ENCODE results near the gene GALNT2. TPM values are rescaled to one million over a fixed set of nuclear protein-coding genes. Genes with fewer than 3 reads are reported as not detected.

Gene GALNT2
- total and polyA plus RNA-seq, 2 experiments from 2014 or later = 17.8 to 48.3 TPM

DNA sequence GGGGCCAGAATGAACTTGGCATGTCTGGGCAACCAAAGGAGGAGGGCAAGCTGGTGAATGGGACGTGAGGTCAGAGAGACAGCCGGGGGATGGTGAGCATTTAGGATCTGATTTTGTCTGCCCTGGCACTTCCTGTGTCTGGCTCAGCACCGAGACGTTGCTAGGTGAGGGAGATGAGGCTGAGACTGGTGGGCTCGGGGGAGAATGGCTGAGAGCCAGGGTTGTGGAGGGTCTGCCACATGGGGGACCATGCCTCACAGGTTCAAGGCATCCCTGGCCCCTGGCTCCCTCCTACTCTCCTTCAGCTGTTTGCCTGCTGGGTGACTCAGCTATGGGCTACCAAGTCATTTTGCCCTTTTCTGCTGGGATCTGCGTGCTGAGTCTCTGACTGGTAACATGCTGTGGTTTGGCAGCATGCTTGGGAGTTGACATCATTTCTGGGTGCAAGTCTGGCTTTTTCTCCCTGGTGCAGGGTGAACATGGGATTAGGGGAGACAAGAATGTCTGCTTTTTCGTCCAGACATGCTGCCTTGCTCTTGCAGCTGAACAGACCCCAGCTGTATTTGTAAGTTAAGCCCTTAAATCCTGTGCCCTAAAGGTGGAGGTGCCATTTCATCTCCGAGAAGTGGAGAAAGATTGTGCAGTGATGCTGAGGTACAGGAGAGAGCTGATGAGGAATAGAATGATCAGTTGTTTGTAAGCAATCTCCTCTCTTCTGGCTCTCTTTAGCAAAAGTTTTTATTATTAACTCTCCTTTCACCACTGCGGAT, 17.6 kb downstream of the GALNT2 start:
- Mint-ChIP-seq H3K36me3 (ENCODE audit: low read depth) (peaks cover 21% of the 10 kb centered on the region), H3K4me1 (peaks cover 39% of the 10 kb centered on the region), H3K9me3 (peaks cover 18% of the 10 kb centered on the region), H3K27ac (peak overlapping the region; percentile 69), H3K4me3 (no peak overlapping the region; the same call in 2 of the 3 replicates), H3K27me3 (ENCODE audit: insufficient read depth, low read depth, poor library complexity) (peaks cover 6% of the 10 kb centered on the region)
- H2AFZ ChIP-seq = no peak overlapping the region
- H4K20me1 ChIP-seq (replicated peaks; ENCODE audit: insufficient read depth) = peaks cover 18% of the 10 kb centered on the region
- no peak; the same call in 2 of the 3 replicates for ATAC-seq
- H3K9me2 ChIP-seq (ENCODE audit: insufficient read depth) = no peaks in the 10 kb centered on the region
- H3K4me2 ChIP-seq = no peak overlapping the region
- peaks cover 8% of the 10 kb centered on the region for H3F3A ChIP-seq (replicated peaks; ENCODE audit: low read depth)
- peaks cover 18% of the 10 kb centered on the region for H3K4me1 ChIP-seq (ENCODE audit: insufficient read depth)
- H3K36me3 ChIP-seq (ENCODE audit: insufficient read depth) = no peaks in the 10 kb centered on the region; the same call in 1 of the 2 replicates
- H3K4me3 ChIP-seq = no peak overlapping the region
- DNase-seq (ENCODE audit: low spot score) = no peak
- peaks cover 100% of the 10 kb centered on the region for H3K79me2 ChIP-seq (replicated peaks; ENCODE audit: insufficient read depth)
- TF ChIP-seq JUNB (IDR thresholded peaks at IDR 0.05; ENCODE audit: unreplicated experiment) (no peak), CREB1 (CRISPR knock-in tag; IDR thresholded peaks at IDR 0.05; ENCODE audit: low read depth) (no peak), STAT1 (IDR thresholded peaks at IDR 0.05; ENCODE audit: unreplicated experiment) (no peak), EZH2 (IDR thresholded peaks at IDR 0.05; ENCODE audit: low read depth, unreplicated experiment) (no peak), EZH2phosphoT487 (IDR thresholded peaks at IDR 0.05; ENCODE audit: unreplicated experiment) (no peak), ZNF114 (CRISPR knock-in tag; IDR thresholded peaks at IDR 0.05) (no peak), ZNF331 (CRISPR knock-in tag; IDR thresholded peaks at IDR 0.05; ENCODE audit: low read depth) (no peak), NANOG (IDR thresholded peaks at IDR 0.05; ENCODE audit: borderline replicate concordance) (no peak), POLR2AphosphoS5 (IDR thresholded peaks at IDR 0.05; ENCODE audit: low read depth) (no peak)
- TF ChIP-seq, protein P1, sequence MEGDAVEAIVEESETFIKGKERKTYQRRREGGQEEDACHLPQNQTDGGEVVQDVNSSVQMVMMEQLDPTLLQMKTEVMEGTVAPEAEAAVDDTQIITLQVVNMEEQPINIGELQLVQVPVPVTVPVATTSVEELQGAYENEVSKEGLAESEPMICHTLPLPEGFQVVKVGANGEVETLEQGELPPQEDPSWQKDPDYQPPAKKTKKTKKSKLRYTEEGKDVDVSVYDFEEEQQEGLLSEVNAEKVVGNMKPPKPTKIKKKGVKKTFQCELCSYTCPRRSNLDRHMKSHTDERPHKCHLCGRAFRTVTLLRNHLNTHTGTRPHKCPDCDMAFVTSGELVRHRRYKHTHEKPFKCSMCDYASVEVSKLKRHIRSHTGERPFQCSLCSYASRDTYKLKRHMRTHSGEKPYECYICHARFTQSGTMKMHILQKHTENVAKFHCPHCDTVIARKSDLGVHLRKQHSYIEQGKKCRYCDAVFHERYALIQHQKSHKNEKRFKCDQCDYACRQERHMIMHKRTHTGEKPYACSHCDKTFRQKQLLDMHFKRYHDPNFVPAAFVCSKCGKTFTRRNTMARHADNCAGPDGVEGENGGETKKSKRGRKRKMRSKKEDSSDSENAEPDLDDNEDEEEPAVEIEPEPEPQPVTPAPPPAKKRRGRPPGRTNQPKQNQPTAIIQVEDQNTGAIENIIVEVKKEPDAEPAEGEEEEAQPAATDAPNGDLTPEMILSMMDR (conservative IDR thresholded peaks at IDR 0.05; ENCODE audit: low read depth in 2 of 2) = no peak
- TF ChIP-seq, protein P2, sequence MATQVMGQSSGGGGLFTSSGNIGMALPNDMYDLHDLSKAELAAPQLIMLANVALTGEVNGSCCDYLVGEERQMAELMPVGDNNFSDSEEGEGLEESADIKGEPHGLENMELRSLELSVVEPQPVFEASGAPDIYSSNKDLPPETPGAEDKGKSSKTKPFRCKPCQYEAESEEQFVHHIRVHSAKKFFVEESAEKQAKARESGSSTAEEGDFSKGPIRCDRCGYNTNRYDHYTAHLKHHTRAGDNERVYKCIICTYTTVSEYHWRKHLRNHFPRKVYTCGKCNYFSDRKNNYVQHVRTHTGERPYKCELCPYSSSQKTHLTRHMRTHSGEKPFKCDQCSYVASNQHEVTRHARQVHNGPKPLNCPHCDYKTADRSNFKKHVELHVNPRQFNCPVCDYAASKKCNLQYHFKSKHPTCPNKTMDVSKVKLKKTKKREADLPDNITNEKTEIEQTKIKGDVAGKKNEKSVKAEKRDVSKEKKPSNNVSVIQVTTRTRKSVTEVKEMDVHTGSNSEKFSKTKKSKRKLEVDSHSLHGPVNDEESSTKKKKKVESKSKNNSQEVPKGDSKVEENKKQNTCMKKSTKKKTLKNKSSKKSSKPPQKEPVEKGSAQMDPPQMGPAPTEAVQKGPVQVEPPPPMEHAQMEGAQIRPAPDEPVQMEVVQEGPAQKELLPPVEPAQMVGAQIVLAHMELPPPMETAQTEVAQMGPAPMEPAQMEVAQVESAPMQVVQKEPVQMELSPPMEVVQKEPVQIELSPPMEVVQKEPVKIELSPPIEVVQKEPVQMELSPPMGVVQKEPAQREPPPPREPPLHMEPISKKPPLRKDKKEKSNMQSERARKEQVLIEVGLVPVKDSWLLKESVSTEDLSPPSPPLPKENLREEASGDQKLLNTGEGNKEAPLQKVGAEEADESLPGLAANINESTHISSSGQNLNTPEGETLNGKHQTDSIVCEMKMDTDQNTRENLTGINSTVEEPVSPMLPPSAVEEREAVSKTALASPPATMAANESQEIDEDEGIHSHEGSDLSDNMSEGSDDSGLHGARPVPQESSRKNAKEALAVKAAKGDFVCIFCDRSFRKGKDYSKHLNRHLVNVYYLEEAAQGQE (IDR thresholded peaks at IDR 0.05; ENCODE audit: unreplicated experiment) = no peak
- TF ChIP-seq, protein P3, sequence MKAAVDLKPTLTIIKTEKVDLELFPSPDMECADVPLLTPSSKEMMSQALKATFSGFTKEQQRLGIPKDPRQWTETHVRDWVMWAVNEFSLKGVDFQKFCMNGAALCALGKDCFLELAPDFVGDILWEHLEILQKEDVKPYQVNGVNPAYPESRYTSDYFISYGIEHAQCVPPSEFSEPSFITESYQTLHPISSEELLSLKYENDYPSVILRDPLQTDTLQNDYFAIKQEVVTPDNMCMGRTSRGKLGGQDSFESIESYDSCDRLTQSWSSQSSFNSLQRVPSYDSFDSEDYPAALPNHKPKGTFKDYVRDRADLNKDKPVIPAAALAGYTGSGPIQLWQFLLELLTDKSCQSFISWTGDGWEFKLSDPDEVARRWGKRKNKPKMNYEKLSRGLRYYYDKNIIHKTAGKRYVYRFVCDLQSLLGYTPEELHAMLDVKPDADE (IDR thresholded peaks at IDR 0.05) = no peak
- TF ChIP-seq, protein P4, sequence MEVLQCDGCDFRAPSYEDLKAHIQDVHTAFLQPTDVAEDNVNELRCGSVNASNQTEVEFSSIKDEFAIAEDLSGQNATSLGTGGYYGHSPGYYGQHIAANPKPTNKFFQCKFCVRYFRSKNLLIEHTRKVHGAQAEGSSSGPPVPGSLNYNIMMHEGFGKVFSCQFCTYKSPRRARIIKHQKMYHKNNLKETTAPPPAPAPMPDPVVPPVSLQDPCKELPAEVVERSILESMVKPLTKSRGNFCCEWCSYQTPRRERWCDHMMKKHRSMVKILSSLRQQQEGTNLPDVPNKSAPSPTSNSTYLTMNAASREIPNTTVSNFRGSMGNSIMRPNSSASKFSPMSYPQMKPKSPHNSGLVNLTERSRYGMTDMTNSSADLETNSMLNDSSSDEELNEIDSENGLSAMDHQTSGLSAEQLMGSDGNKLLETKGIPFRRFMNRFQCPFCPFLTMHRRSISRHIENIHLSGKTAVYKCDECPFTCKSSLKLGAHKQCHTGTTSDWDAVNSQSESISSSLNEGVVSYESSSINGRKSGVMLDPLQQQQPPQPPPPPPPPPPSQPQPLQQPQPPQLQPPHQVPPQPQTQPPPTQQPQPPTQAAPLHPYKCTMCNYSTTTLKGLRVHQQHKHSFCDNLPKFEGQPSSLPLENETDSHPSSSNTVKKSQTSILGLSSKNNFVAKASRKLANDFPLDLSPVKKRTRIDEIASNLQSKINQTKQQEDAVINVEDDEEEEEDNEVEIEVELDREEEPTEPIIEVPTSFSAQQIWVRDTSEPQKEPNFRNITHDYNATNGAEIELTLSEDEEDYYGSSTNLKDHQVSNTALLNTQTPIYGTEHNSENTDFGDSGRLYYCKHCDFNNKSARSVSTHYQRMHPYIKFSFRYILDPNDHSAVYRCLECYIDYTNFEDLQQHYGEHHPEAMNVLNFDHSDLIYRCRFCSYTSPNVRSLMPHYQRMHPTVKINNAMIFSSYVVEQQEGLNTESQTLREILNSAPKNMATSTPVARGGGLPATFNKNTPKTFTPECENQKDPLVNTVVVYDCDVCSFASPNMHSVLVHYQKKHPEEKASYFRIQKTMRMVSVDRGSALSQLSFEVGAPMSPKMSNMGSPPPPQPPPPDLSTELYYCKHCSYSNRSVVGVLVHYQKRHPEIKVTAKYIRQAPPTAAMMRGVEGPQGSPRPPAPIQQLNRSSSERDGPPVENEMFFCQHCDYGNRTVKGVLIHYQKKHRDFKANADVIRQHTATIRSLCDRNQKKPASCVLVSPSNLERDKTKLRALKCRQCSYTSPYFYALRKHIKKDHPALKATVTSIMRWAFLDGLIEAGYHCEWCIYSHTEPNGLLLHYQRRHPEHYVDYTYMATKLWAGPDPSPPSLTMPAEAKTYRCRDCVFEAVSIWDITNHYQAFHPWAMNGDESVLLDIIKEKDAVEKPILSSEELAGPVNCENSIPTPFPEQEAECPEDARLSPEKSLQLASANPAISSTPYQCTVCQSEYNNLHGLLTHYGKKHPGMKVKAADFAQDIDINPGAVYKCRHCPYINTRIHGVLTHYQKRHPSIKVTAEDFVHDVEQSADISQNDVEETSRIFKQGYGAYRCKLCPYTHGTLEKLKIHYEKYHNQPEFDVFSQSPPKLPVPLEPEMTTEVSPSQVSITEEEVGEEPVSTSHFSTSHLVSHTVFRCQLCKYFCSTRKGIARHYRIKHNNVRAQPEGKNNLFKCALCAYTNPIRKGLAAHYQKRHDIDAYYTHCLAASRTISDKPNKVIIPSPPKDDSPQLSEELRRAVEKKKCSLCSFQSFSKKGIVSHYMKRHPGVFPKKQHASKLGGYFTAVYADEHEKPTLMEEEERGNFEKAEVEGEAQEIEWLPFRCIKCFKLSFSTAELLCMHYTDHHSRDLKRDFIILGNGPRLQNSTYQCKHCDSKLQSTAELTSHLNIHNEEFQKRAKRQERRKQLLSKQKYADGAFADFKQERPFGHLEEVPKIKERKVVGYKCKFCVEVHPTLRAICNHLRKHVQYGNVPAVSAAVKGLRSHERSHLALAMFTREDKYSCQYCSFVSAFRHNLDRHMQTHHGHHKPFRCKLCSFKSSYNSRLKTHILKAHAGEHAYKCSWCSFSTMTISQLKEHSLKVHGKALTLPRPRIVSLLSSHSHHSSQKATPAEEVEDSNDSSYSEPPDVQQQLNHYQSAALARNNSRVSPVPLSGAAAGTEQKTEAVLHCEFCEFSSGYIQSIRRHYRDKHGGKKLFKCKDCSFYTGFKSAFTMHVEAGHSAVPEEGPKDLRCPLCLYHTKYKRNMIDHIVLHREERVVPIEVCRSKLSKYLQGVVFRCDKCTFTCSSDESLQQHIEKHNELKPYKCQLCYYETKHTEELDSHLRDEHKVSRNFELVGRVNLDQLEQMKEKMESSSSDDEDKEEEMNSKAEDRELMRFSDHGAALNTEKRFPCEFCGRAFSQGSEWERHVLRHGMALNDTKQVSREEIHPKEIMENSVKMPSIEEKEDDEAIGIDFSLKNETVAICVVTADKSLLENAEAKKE (CRISPR knock-in tag; IDR thresholded peaks at IDR 0.05) = no peak
- H3K27me3 ChIP-seq (ENCODE audit: insufficient read depth) = no peaks in the 10 kb centered on the region
- no peak overlapping the region for H3K27ac ChIP-seq (ENCODE audit: low read depth)

All from GM23338 (cell line).